Measurements from ENCODE around the gene ASCL2. TPM values are rescaled to one million over a fixed set of nuclear protein-coding genes. Genes with fewer than 3 reads are reported as not detected.

Gene ASCL2
- total and polyA plus RNA-seq, 2 of the 4 experiments (the other 2 are of a cell fraction), result not detected

DNA sequence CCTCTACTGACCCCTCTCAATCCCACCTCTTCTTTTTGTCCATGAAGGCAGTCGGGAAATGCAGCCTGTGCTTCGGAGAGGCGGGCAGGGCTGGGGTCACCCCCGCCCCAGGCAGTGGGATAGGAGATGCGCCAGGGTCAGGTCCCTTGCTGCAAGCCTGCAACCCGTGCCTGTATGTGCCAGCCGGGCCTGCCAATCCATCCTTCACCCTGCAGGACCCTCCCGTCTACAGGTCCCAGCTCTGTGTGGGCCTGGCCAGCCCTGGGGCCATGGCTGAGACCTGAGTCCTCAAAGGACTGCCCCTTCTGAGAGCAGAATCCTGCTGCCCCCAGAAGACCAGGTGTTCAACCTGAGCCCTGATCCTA lies 10.9 kb downstream of the ASCL2 start:
- H3K18ac ChIP-seq (ENCODE audit: low read depth, low read length), result no peak overlapping the region
- no peak overlapping the region for H3K23ac ChIP-seq (ENCODE audit: low read depth, low read length)
- H3K27me3 ChIP-seq (ENCODE audit: control insufficient read depth, insufficient read depth, low read length), result peaks cover 41% of the 10 kb centered on the region
- DNase-seq (no peak), ATAC-seq (ENCODE audit: low read depth) (no peak)
- no peak overlapping the region for H3K9ac ChIP-seq (ENCODE audit: low read depth, low read length)
- ChIA-PET CTCF (no interaction called here), POLR2A (ENCODE audit: unreplicated experiment) (no interaction called here)
- dilution Hi-C loops (cut with HindIII; ENCODE audit: low sequenced_read_pairs, unreplicated experiment), result no loop called here
- no peaks in the 10 kb centered on the region for H3K9me3 ChIP-seq (ENCODE audit: control insufficient read depth, insufficient read depth, low read length)
- WGBS, 2 experiments (ENCODE audit: extremely low coverage in 2 of 2, insufficient read length in 1 of 2), result no CpG with 5 or more reads among the region's 8 CpGs
- H2BK20ac ChIP-seq (ENCODE audit: low read depth, low read length), result no peak overlapping the region
- intact Hi-C loops (cut with micrococcal nuclease), result no loop called here
- H4K20me1 ChIP-seq (ENCODE audit: insufficient read depth, low read length), result no peaks in the 10 kb centered on the region
- no peak overlapping the region for H3K56ac ChIP-seq (ENCODE audit: extremely low read depth, insufficient read depth, low read length)
- no peak overlapping the region for H3K4me3 ChIP-seq (ENCODE audit: insufficient read depth, low read depth, low read length)
- H2AFZ ChIP-seq (replicated peaks; ENCODE audit: low read length, poor library complexity), result no peak overlapping the region
- no peak overlapping the region for H2BK15ac ChIP-seq (ENCODE audit: low read depth, low read length)
- TF ChIP-seq RCOR1 (IDR thresholded peaks at IDR 0.05; ENCODE audit: insufficient replicate concordance, low read length) (no peak), POLR2A (IDR thresholded peaks at IDR 0.05; ENCODE audit: low read depth, low read length) (no peak), MAZ (IDR thresholded peaks at IDR 0.05; ENCODE audit: borderline replicate concordance, low read depth, low read length) (no peak), RFX5 (IDR thresholded peaks at IDR 0.05; ENCODE audit: low read depth, low read length) (no peak), RAD21 (IDR thresholded peaks at IDR 0.05; ENCODE audit: low read length) (no peak), MAFK (IDR thresholded peaks at IDR 0.05; ENCODE audit: low read depth, low read length) (no peak), USF2 (IDR thresholded peaks at IDR 0.05; ENCODE audit: low read depth, low read length) (no peak), SMC3 (IDR thresholded peaks at IDR 0.05; ENCODE audit: low read depth, low read length) (no peak), FOS (IDR thresholded peaks at IDR 0.05; ENCODE audit: low read depth, low read length) (no peak), CTCF (conservative IDR thresholded peaks at IDR 0.05; ENCODE audit: low read depth, low read length) (no peak), NFE2L2 (IDR thresholded peaks at IDR 0.05; ENCODE audit: low read depth, low read length) (no peak)
- TF ChIP-seq, protein P1, sequence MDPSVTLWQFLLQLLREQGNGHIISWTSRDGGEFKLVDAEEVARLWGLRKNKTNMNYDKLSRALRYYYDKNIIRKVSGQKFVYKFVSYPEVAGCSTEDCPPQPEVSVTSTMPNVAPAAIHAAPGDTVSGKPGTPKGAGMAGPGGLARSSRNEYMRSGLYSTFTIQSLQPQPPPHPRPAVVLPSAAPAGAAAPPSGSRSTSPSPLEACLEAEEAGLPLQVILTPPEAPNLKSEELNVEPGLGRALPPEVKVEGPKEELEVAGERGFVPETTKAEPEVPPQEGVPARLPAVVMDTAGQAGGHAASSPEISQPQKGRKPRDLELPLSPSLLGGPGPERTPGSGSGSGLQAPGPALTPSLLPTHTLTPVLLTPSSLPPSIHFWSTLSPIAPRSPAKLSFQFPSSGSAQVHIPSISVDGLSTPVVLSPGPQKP (IDR thresholded peaks at IDR 0.05; ENCODE audit: borderline replicate concordance, low read depth, low read length), result no peak
- in situ Hi-C loops (cut with MboI; ENCODE audit: low sequenced_read_pairs), result no loop called here
- H2AK5ac ChIP-seq (ENCODE audit: low read depth, low read length), result no peak overlapping the region
- H2AK9ac ChIP-seq (replicated peaks; ENCODE audit: low read depth, low read length, poor library complexity), result no peak overlapping the region
- no peak overlapping the region for H3K27ac ChIP-seq (ENCODE audit: insufficient read depth, low read length)
- H4K5ac ChIP-seq (ENCODE audit: low read depth, low read length), result no peak overlapping the region
- no peaks in the 10 kb centered on the region for H3K4me1 ChIP-seq (ENCODE audit: control insufficient read depth, insufficient read depth, low read length)
- no peak overlapping the region for H2BK5ac ChIP-seq (ENCODE audit: low read depth, low read length, poor library complexity, severe bottlenecking)
- no peaks in the 10 kb centered on the region for H3K79me1 ChIP-seq (ENCODE audit: low read depth in 1 of 2, low read length in 2 of 2)
- no peaks in the 10 kb centered on the region for H3K9me1 ChIP-seq (ENCODE audit: insufficient read depth, low read length)
- H3K4ac ChIP-seq (ENCODE audit: low read depth, low read length), result no peak overlapping the region
- H4K8ac ChIP-seq (ENCODE audit: low read depth in 2 of 2, low read length in 2 of 2), result no peak overlapping the region
- H2BK120ac ChIP-seq (ENCODE audit: low read depth, low read length), result no peak overlapping the region
- H3K4me2 ChIP-seq (ENCODE audit: low read depth, low read length), result no peak overlapping the region
- no peak overlapping the region for H4K91ac ChIP-seq (ENCODE audit: insufficient read depth, low read depth, low read length)
- no peak overlapping the region for H3K14ac ChIP-seq (replicated peaks; ENCODE audit: low read depth, low read length)
- BruUV-seq (replicated peaks), result no TSS peak
- H3K36me3 ChIP-seq (ENCODE audit: control insufficient read depth, insufficient read depth, low read length), result no peaks in the 10 kb centered on the region

Data from IMR-90 (cell line).